ENCODE data around the gene IGFBP3. TPM values are rescaled to one million over a fixed set of nuclear protein-coding genes. Genes with fewer than 3 reads are reported as not detected.
A peak's percentile ranks its signal among the peaks of the same experiment; 100 is the strongest.

The IGFBP3 gene
- total and polyA plus RNA-seq, 2 donors, result 37.0 to 96.0 TPM

DNA sequence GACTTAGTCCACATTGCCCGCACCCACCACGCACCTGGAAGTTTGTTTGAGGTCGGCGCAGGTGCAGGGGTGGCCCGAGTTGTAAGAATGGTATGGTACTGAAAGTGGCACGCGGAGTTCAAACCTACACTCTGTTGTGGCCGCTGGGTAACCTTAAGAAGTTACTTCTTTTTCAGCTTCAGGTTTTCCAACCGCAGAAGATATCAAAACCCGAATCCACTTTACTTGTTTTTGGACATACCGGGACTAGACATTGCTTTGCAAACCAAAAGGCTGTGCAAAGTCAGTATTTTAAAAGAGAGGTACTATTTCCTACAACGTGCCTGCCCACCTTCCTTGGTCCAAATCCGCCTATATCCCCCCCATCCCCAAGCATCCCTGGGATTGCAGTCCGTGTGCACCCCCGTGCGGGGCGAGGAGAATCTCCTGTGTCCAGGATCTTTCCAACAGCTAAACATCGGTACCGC, 1.0 kb downstream of the IGFBP3 start:
- 11% methylated on average over 19 of the region's 19 CpGs for WGBS
- Histone ChIP-seq H3K36me3 (ENCODE audit: control insufficient read depth in 2 of 2, insufficient read depth in 2 of 2, low read length in 1 of 2) (no peaks in the 10 kb centered on the region), H3K27me3 (ENCODE audit: control insufficient read depth in 2 of 2, insufficient read depth in 1 of 2, low read length in 1 of 2) (peaks cover 41 to 69% of the 10 kb centered on the region in 2 donors), H3K27ac (ENCODE audit: low read depth in 1 of 2, low read length in 1 of 2) (no peak overlapping the region), H3K4me3 (ENCODE audit: low read length in 2 of 2) (peak overlapping the region in 1 of 2 donors; percentile 5), H3K9me3 (ENCODE audit: control insufficient read depth in 2 of 2, insufficient read depth in 1 of 2, low read length in 1 of 2) (no peaks in the 10 kb centered on the region), H3K4me1 (ENCODE audit: control insufficient read depth in 2 of 2, insufficient read depth in 2 of 2, low read length in 2 of 2) (peaks cover 0 to 7% of the 10 kb centered on the region in 2 donors)
- no peak for DNase-seq (ENCODE audit: low read depth in 6 of 9, low spot score in 9 of 9)

DNA sequence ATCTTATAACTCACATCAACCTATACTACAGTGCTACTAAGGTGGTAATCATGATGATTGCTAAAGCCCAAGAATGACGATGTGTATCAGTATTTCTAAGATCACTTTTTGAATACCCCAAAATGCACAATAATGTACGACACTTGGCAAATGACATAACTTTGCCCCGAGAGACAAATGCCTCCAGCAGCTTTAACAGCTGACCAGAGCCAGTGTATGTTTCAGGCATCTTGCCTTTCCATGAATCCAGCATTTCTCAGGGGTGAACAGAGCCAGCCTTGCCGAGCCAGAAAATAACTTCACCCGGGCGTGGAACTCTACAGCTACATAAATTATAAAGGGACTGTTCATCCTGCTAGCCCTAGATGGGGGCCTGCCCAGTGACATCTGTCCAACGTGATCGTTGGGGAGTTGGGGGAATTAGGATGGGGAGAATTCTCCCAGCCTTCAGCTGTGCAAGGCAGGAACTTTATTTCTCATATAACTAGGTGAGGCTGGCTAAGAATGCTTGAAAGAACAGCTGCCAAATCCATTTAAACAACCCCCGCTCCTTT, 1.8 kb downstream of the IGFBP3 start:
- DNase-seq (ENCODE audit: low read depth in 6 of 9, low spot score in 9 of 9), result no peak
- H3K27ac ChIP-seq (ENCODE audit: low read depth in 1 of 2, low read length in 1 of 2), result no peak overlapping the region
- no peaks in the 10 kb centered on the region for H3K36me3 ChIP-seq (ENCODE audit: control insufficient read depth in 2 of 2, insufficient read depth in 2 of 2, low read length in 1 of 2)
- H3K4me3 ChIP-seq (ENCODE audit: low read length in 2 of 2), result no peak overlapping the region
- H3K27me3 ChIP-seq (ENCODE audit: control insufficient read depth in 2 of 2, insufficient read depth in 1 of 2, low read length in 1 of 2), result peaks cover 41 to 66% of the 10 kb centered on the region in 2 donors
- H3K9me3 ChIP-seq (ENCODE audit: control insufficient read depth in 2 of 2, insufficient read depth in 1 of 2, low read length in 1 of 2), result no peaks in the 10 kb centered on the region
- WGBS, result 59% methylated on average over 9 of the region's 9 CpGs
- peaks cover 0 to 7% of the 10 kb centered on the region in 2 donors for H3K4me1 ChIP-seq (ENCODE audit: control insufficient read depth in 2 of 2, insufficient read depth in 2 of 2, low read length in 2 of 2)

DNA sequence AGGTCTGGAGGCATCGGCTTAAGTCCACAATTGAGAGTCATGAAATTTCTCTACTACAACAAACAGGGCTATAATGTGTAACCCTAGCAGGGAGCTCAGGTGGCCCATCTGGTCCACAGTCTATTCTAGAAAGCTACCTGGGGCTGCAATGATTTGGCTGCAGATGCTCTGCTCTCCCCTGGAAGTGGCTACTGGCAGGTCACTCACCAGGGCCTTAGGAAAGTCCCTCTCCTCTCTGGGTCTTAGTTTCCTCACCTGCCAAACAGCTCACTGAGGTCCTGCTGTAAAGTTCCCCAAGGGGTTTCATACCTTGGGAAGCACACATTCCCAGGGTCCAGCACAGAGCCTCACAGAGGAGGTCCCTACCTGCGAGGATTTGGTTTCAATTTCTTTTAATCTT, 2.5 kb downstream of the IGFBP3 start:
- no peak for DNase-seq (ENCODE audit: low read depth in 6 of 9, low spot score in 9 of 9)
- Histone ChIP-seq H3K27me3 (ENCODE audit: control insufficient read depth in 2 of 2, insufficient read depth in 1 of 2, low read length in 1 of 2) (peaks cover 41 to 59% of the 10 kb centered on the region in 2 donors), H3K9me3 (ENCODE audit: control insufficient read depth in 2 of 2, insufficient read depth in 1 of 2, low read length in 1 of 2) (no peaks in the 10 kb centered on the region), H3K4me1 (ENCODE audit: control insufficient read depth in 2 of 2, insufficient read depth in 2 of 2, low read length in 2 of 2) (peaks cover 0 to 7% of the 10 kb centered on the region in 2 donors), H3K36me3 (ENCODE audit: control insufficient read depth in 2 of 2, insufficient read depth in 2 of 2, low read length in 1 of 2) (no peaks in the 10 kb centered on the region), H3K4me3 (ENCODE audit: low read length in 2 of 2) (no peak overlapping the region), H3K27ac (ENCODE audit: low read depth in 1 of 2, low read length in 1 of 2) (no peak overlapping the region)
- WGBS, result 78% methylated on average over 2 of the region's 2 CpGs

DNA sequence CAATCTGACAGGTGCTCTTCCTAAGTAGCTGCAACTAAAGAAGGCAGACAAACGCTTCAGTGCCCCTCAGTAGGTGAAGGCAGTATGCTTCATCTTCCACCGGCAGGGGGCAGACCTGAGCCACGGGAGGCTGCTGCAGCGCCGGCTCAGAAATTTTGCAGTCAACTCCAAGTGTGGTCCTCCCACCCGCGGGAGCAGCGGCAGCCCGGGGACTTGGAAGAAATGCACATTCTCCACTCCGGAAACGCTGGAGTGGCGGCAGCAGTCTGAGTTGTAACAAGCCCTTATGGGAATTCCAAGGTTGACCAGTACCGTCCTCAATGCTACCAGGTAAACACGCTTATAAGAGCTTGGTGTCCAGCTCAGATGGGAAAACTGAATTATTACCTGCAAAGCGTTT, 3.4 kb downstream of the IGFBP3 start:
- DNase-seq (ENCODE audit: low read depth in 6 of 9, low spot score in 9 of 9), result peak in 8 of 9 donors; percentile 16 to 71 (median 38)
- H3K4me1 ChIP-seq (ENCODE audit: control insufficient read depth in 2 of 2, insufficient read depth in 2 of 2, low read length in 2 of 2), result peaks cover 0 to 6% of the 10 kb centered on the region in 2 donors
- no peaks in the 10 kb centered on the region for H3K9me3 ChIP-seq (ENCODE audit: control insufficient read depth in 2 of 2, insufficient read depth in 1 of 2, low read length in 1 of 2)
- peaks cover 33 to 51% of the 10 kb centered on the region in 2 donors for H3K27me3 ChIP-seq (ENCODE audit: control insufficient read depth in 2 of 2, insufficient read depth in 1 of 2, low read length in 1 of 2)
- WGBS, result 9% methylated on average over 15 of the region's 15 CpGs
- H3K27ac ChIP-seq (ENCODE audit: low read depth in 1 of 2, low read length in 1 of 2), result no peak overlapping the region
- no peaks in the 10 kb centered on the region for H3K36me3 ChIP-seq (ENCODE audit: control insufficient read depth in 2 of 2, insufficient read depth in 2 of 2, low read length in 1 of 2)
- H3K4me3 ChIP-seq (ENCODE audit: low read length in 2 of 2), result no peak overlapping the region

DNA sequence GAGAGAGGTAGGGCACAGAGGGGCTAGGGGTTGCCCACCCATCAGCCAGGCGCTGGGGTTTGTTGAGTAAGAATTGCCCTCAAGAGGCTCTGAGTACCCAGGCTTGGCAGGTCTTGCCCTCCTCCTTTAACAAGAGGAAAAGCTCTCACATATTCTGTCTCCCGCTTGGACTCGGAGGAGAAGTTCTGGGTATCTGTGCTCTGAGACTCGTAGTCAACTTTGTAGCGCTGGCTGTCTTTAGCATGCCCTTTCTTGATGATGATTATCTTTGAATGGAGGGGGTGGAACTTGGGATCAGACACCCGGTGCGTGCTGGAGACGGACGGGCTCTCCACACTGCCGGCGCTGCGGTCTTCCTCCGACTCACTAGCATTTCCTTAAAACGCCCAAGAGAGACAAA, 4.0 kb downstream of the IGFBP3 start:
- H3K27ac ChIP-seq (ENCODE audit: low read depth in 1 of 2, low read length in 1 of 2), result no peak overlapping the region
- H3K9me3 ChIP-seq (ENCODE audit: control insufficient read depth in 2 of 2, insufficient read depth in 1 of 2, low read length in 1 of 2), result no peaks in the 10 kb centered on the region
- no peaks in the 10 kb centered on the region for H3K36me3 ChIP-seq (ENCODE audit: control insufficient read depth in 2 of 2, insufficient read depth in 2 of 2, low read length in 1 of 2)
- 87% methylated on average over 14 of the region's 14 CpGs for WGBS
- peaks cover 0 to 2% of the 10 kb centered on the region in 2 donors for H3K4me1 ChIP-seq (ENCODE audit: control insufficient read depth in 2 of 2, insufficient read depth in 2 of 2, low read length in 2 of 2)
- DNase-seq (ENCODE audit: low read depth in 6 of 9, low spot score in 9 of 9), result no peak
- H3K4me3 ChIP-seq (ENCODE audit: low read length in 2 of 2), result no peak overlapping the region
- peaks cover 31 to 45% of the 10 kb centered on the region in 2 donors for H3K27me3 ChIP-seq (ENCODE audit: control insufficient read depth in 2 of 2, insufficient read depth in 1 of 2, low read length in 1 of 2)

DNA sequence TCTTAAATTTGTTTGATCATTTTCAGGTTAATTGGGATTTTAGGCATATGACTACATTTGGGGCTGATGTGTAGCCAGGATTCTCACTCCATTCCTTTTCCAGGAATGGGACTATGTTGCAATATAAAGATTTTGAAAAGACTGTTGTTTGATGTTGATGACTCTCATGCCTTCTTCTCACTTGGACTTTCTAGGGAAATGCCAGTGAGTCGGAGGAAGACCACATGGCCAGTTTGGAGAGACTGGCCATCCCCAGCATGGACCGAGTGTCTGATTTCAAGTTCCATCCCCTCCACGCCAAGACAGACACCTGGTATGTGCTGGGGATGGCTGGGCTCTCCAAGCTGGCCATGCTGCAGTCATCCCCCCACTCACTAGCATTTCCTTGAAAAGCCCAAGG, 5.5 kb downstream of the IGFBP3 start:
- no peak overlapping the region for H3K27ac ChIP-seq (ENCODE audit: low read depth in 1 of 2, low read length in 1 of 2)
- no peaks in the 10 kb centered on the region for H3K36me3 ChIP-seq (ENCODE audit: control insufficient read depth in 2 of 2, insufficient read depth in 2 of 2, low read length in 1 of 2)
- WGBS, result 94% methylated on average over 3 of the region's 3 CpGs
- DNase-seq (ENCODE audit: low read depth in 6 of 9, low spot score in 9 of 9), result no peak
- H3K4me3 ChIP-seq (ENCODE audit: low read length in 2 of 2), result no peak overlapping the region
- peaks cover 0 to 2% of the 10 kb centered on the region in 2 donors for H3K4me1 ChIP-seq (ENCODE audit: control insufficient read depth in 2 of 2, insufficient read depth in 2 of 2, low read length in 2 of 2)
- H3K27me3 ChIP-seq (ENCODE audit: control insufficient read depth in 2 of 2, insufficient read depth in 1 of 2, low read length in 1 of 2), result peaks cover 16 to 32% of the 10 kb centered on the region in 2 donors
- H3K9me3 ChIP-seq (ENCODE audit: control insufficient read depth in 2 of 2, insufficient read depth in 1 of 2, low read length in 1 of 2), result no peaks in the 10 kb centered on the region

DNA sequence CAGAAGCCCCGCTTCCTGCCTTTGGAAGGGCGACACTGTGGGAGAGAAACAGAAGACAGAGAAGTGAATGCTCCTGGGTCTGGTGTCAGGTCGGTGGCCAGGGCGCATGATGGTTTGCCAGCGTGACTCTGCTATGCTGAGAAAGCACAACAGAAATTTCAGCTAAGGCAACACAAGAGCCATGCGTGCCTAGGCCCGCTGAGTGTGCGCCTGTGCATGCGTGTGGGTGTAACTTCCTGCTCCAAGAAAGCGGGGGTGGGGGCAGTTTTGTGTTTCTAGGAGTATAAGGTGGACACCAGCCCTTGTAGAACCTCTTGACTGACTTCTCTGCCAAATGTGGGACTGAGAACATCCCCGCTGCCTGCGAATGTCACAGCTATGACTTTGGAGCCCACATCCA, 6.2 kb downstream of the IGFBP3 start:
- no peaks in the 10 kb centered on the region for H3K9me3 ChIP-seq (ENCODE audit: control insufficient read depth in 2 of 2, insufficient read depth in 1 of 2, low read length in 1 of 2)
- no peak overlapping the region for H3K4me3 ChIP-seq (ENCODE audit: low read length in 2 of 2)
- H3K27me3 ChIP-seq (ENCODE audit: control insufficient read depth in 2 of 2, insufficient read depth in 1 of 2, low read length in 1 of 2), result peaks cover 9 to 25% of the 10 kb centered on the region in 2 donors
- DNase-seq (ENCODE audit: low read depth in 6 of 9, low spot score in 9 of 9), result no peak
- no peaks in the 10 kb centered on the region for H3K36me3 ChIP-seq (ENCODE audit: control insufficient read depth in 2 of 2, insufficient read depth in 2 of 2, low read length in 1 of 2)
- 95% methylated on average over 12 of the region's 12 CpGs for WGBS
- no peak overlapping the region for H3K27ac ChIP-seq (ENCODE audit: low read depth in 1 of 2, low read length in 1 of 2)
- peaks cover 0 to 2% of the 10 kb centered on the region in 2 donors for H3K4me1 ChIP-seq (ENCODE audit: control insufficient read depth in 2 of 2, insufficient read depth in 2 of 2, low read length in 2 of 2)

DNA sequence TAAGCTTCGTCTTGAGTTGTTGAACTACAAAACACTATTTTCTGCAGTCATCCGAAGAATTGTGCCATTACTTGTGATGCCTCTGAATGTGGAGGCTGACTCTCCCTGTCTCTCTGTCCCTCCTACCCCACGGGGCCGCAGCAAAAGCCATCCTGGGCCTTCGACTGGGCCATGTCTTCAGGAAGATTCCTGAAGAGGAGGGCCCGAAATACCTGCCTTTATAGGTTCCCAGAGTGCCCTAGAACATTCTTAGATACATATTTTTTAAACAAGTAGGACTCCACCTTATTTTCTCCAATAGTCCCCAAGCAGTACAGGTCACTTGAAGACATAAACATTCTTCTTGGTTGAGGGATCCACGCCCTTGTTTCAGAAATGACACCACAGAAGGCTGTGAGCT, 8.1 kb downstream of the IGFBP3 start:
- no peak for DNase-seq (ENCODE audit: low read depth in 6 of 9, low spot score in 9 of 9)
- H3K4me3 ChIP-seq (ENCODE audit: low read length in 2 of 2), result no peak overlapping the region
- peaks cover 0 to 2% of the 10 kb centered on the region in 2 donors for H3K4me1 ChIP-seq (ENCODE audit: control insufficient read depth in 2 of 2, insufficient read depth in 2 of 2, low read length in 2 of 2)
- H3K27me3 ChIP-seq (ENCODE audit: control insufficient read depth in 2 of 2, insufficient read depth in 1 of 2, low read length in 1 of 2), result peaks cover 0 to 7% of the 10 kb centered on the region in 2 donors
- H3K27ac ChIP-seq (ENCODE audit: low read depth in 1 of 2, low read length in 1 of 2), result no peak overlapping the region
- 90% methylated on average over 7 of the region's 7 CpGs for WGBS
- H3K36me3 ChIP-seq (ENCODE audit: control insufficient read depth in 2 of 2, insufficient read depth in 2 of 2, low read length in 1 of 2), result no peaks in the 10 kb centered on the region
- H3K9me3 ChIP-seq (ENCODE audit: control insufficient read depth in 2 of 2, insufficient read depth in 1 of 2, low read length in 1 of 2), result no peaks in the 10 kb centered on the region

DNA sequence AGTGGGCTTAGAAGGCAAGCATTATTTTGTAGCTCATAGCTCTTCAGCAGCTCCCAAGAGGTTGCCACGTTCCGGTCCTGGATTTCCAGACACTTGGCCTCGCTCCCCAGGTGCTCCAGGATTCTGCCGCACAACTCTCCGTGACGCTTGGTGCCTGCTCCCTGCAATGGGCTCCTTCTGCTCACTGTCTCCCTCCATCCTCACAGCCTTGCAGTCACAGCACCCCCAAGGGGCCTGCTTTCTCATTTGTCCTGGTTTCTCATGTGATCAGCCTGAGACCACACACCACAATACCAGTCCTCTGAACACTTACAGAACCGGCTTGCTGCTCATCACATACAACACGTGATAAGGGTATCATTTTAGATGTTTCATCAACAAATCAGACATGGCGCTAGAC, 9.8 kb downstream of the IGFBP3 start:
- H3K9me3 ChIP-seq (ENCODE audit: control insufficient read depth in 2 of 2, insufficient read depth in 1 of 2, low read length in 1 of 2), result no peaks in the 10 kb centered on the region
- WGBS, result 91% methylated on average over 9 of the region's 9 CpGs
- no peaks in the 10 kb centered on the region for H3K36me3 ChIP-seq (ENCODE audit: control insufficient read depth in 2 of 2, insufficient read depth in 2 of 2, low read length in 1 of 2)
- no peaks in the 10 kb centered on the region for H3K4me1 ChIP-seq (ENCODE audit: control insufficient read depth in 2 of 2, insufficient read depth in 2 of 2, low read length in 2 of 2)
- H3K27ac ChIP-seq (ENCODE audit: low read depth in 1 of 2, low read length in 1 of 2), result no peak overlapping the region
- no peak for DNase-seq (ENCODE audit: low read depth in 6 of 9, low spot score in 9 of 9)
- no peak overlapping the region for H3K4me3 ChIP-seq (ENCODE audit: low read length in 2 of 2)
- no peaks in the 10 kb centered on the region for H3K27me3 ChIP-seq (ENCODE audit: control insufficient read depth in 2 of 2, insufficient read depth in 1 of 2, low read length in 1 of 2)
